ENCODE results near the gene SULT1C3.

SULT1C3 gene

GRCh38 chr2:108195133-108195439 lies 44.7 kb upstream of the SULT1C3 start:
- no peak for DNase-seq (ENCODE audit: low read depth in 1 of 2, low spot score in 1 of 2)
- Histone ChIP-seq H3K27me3 (ENCODE audit: insufficient read depth, poor library complexity, severe bottlenecking) (no peaks in the 10 kb centered on the region), H3K27ac (replicated peaks) (no peak overlapping the region), H3K4me3 (replicated peaks; ENCODE audit: insufficient read depth, low read length) (no peak overlapping the region)
- TF ChIP-seq SPI1 (IDR thresholded peaks at IDR 0.05; ENCODE audit: borderline replicate concordance, low read depth) (no peak), REST (IDR thresholded peaks at IDR 0.05; ENCODE audit: insufficient replicate concordance, low read depth) (no peak), POLR2AphosphoS5 (IDR thresholded peaks at IDR 0.05; ENCODE audit: low read depth) (no peak), CTCF (IDR thresholded peaks at IDR 0.05; ENCODE audit: insufficient read depth, low read length) (no peak), GABPA (IDR thresholded peaks at IDR 0.05; ENCODE audit: low read depth) (no peak)

DNA sequence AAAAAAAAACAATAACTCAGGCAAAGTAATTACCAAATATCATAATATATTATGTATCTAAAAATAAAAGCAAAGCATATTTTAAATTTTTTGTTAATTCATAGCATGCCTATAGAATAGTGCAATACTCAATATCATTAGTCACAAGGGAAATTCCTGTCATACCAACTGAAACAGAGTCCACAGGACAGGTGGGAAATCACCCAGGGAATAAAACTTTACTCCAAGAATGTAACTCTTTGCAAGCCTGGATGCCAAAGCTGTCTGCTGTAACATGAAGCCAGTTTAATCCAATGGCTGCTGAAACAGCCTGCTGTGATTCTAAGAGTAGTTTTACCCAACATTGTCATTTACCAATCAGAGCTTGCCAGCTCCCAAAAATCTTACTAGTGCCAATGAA lies 40.0 kb upstream of the SULT1C3 start:
- no peak for TF ChIP-seq POLR2AphosphoS5 (IDR thresholded peaks at IDR 0.05; ENCODE audit: low read depth)
- TF ChIP-seq CTCF (IDR thresholded peaks at IDR 0.05; ENCODE audit: insufficient read depth, low read length): no peak
- no peak for TF ChIP-seq GABPA (IDR thresholded peaks at IDR 0.05; ENCODE audit: low read depth)
- TF ChIP-seq REST (IDR thresholded peaks at IDR 0.05; ENCODE audit: insufficient replicate concordance, low read depth): no peak
- TF ChIP-seq SPI1 (IDR thresholded peaks at IDR 0.05; ENCODE audit: borderline replicate concordance, low read depth): no peak
- no peak overlapping the region for H3K4me3 ChIP-seq (replicated peaks; ENCODE audit: insufficient read depth, low read length)
- no peak for DNase-seq (ENCODE audit: low read depth in 1 of 2, low spot score in 1 of 2)
- no peaks in the 10 kb centered on the region for H3K27me3 ChIP-seq (ENCODE audit: insufficient read depth, poor library complexity, severe bottlenecking)
- no peak overlapping the region for H3K27ac ChIP-seq (replicated peaks)

GRCh38 chr2:108200569-108200968 lies 39.2 kb upstream of the SULT1C3 start:
- DNase-seq (ENCODE audit: low read depth in 1 of 2, low spot score in 1 of 2): no peak
- TF ChIP-seq POLR2AphosphoS5 (IDR thresholded peaks at IDR 0.05; ENCODE audit: low read depth): no peak
- TF ChIP-seq GABPA (IDR thresholded peaks at IDR 0.05; ENCODE audit: low read depth): no peak
- no peak for TF ChIP-seq CTCF (IDR thresholded peaks at IDR 0.05; ENCODE audit: insufficient read depth, low read length)
- no peak for TF ChIP-seq SPI1 (IDR thresholded peaks at IDR 0.05; ENCODE audit: borderline replicate concordance, low read depth)
- no peak for TF ChIP-seq REST (IDR thresholded peaks at IDR 0.05; ENCODE audit: insufficient replicate concordance, low read depth)
- H3K27me3 ChIP-seq (ENCODE audit: insufficient read depth, poor library complexity, severe bottlenecking): no peaks in the 10 kb centered on the region
- H3K4me3 ChIP-seq (replicated peaks; ENCODE audit: insufficient read depth, low read length): no peak overlapping the region
- no peak overlapping the region for H3K27ac ChIP-seq (replicated peaks)
